Suprapubic skin (tissue), 4 donors: Measurements from ENCODE around the gene VAV2. TPM values are rescaled to one million over a fixed set of nuclear protein-coding genes. Genes with fewer than 3 reads are reported as not detected.
"Not testable (repeated sequence)": the region's sequence is repeated elsewhere in the genome, so short reads cannot be mapped to it uniquely, and the experiment has no call there.

ENCODE experiments used
- DNase-seq, 2 donors: peaks; one replicate each; pipeline ENCODE4 v3.0.0-alpha.2; 2019; ENCODE audit warnings: low spot score in 2 of 2
- H3K27ac ChIP-seq: fragments of 200-600 bp; sonication (generic); one replicate; pipeline ENCODE4 v1.5.1; 2019
- H3K27me3 ChIP-seq: fragments of 200-600 bp; sonication (generic); one replicate; pipeline ENCODE4 v1.5.1; 2019
- H3K36me3 ChIP-seq: fragments of 200-600 bp; sonication (generic); one replicate; pipeline ENCODE4 v1.5.1; 2019
- H3K4me1 ChIP-seq: fragments of 200-600 bp; sonication (generic); one replicate; pipeline ENCODE4 v1.5.1; 2019
- H3K4me3 ChIP-seq: fragments of 200-600 bp; sonication (generic); one replicate; pipeline ENCODE4 v1.5.1; 2019; ENCODE audit warnings: mild to moderate bottlenecking
- H3K9me3 ChIP-seq: fragments of 200-600 bp; sonication (generic); one replicate; pipeline ENCODE4 v1.5.1; 2019
- CTCF ChIP-seq, 2 donors: fragments of 200-600 bp in 1 of 2; fragments of 450-650 bp in 1 of 2; sonication (generic) in 1 of 2; IDR thresholded peaks; one replicate each; pipeline ENCODE4 v1.5.1; 2016 to 2019; ENCODE audit warnings: antibody characterized with exemption in 2 of 2, mild to moderate bottlenecking in 1 of 2, moderate library complexity in 1 of 2
- EP300 ChIP-seq: sonication (generic); formaldehyde crosslinking; IDR thresholded peaks from one replicate; pipeline ENCODE4 v1.6.1; 2017; ENCODE audit warnings: antibody characterized with exemption
- POLR2A ChIP-seq, 2 donors: fragments of 450-650 bp; IDR thresholded peaks; one replicate each; pipeline ENCODE4 v1.6.1; 2017; ENCODE audit warnings: antibody characterized with exemption in 2 of 2, mild to moderate bottlenecking in 2 of 2, moderate library complexity in 2 of 2
- POLR2AphosphoS5 ChIP-seq, 3 donors: sonication (generic); formaldehyde crosslinking; IDR thresholded peaks; one replicate each; pipeline ENCODE4 v1.6.1; 2017; ENCODE audit warnings: antibody characterized with exemption in 3 of 3
- WGBS: methylation state at CpG from one replicate; pipeline ENCODE4 v1.1.5; 2018; 5-methylcytosine and 5-hydroxymethylcytosine counted together
- total RNA-seq, 4 donors: library from RNA; depleted of rRNA; stranded (reverse); fragments of >200 nt; gene quantifications; one replicate each; pipeline ENCODE4 v1.1.0, GENCODE V29; 2016

VAV2 gene
- total RNA-seq, 4 donors from 2014 or later, result 5.2 to 10.3 (median 6.4) TPM

- WGBS, result 57% methylated on average over 5 of the region's 7 CpGs
- Histone ChIP-seq H3K36me3 (no peaks in the 10 kb centered on the region), H3K4me3 (no peak overlapping the region), H3K27me3 (no peaks in the 10 kb centered on the region), H3K4me1 (no peaks in the 10 kb centered on the region), H3K9me3 (no peaks in the 10 kb centered on the region), H3K27ac (no peak overlapping the region)
- no peak for TF ChIP-seq POLR2AphosphoS5 (IDR thresholded peaks at IDR 0.05)
- no peak for TF ChIP-seq POLR2A (IDR thresholded peaks at IDR 0.05)
- no peak for TF ChIP-seq EP300
- no peak for TF ChIP-seq CTCF (IDR thresholded peaks at IDR 0.05)
- DNase-seq, result no peak
Measured at GRCh38 chr9:133897675-133898074, 94.4 kb downstream of the VAV2 start.

- 93% methylated on average over 13 of the region's 13 CpGs for WGBS
- H3K27ac ChIP-seq, H3K9me3 ChIP-seq, H3K27me3 ChIP-seq, H3K4me1 ChIP-seq, DNase-seq, H3K36me3 ChIP-seq, H3K4me3 ChIP-seq: not testable (repeated sequence)
Measured at GRCh38 chr9:133896007-133896406, 96.1 kb downstream of the VAV2 start.

GRCh38 chr9:133895335-133895734 lies 96.8 kb downstream of the VAV2 start:
- no peaks in the 10 kb centered on the region for H3K9me3 ChIP-seq
- H3K27ac ChIP-seq, result no peak overlapping the region
- no peak for DNase-seq
- TF ChIP-seq POLR2A (IDR thresholded peaks at IDR 0.05) (no peak), CTCF (IDR thresholded peaks at IDR 0.05) (no peak), EP300 (no peak), POLR2AphosphoS5 (IDR thresholded peaks at IDR 0.05) (no peak)
- no peaks in the 10 kb centered on the region for H3K36me3 ChIP-seq
- H3K27me3 ChIP-seq, result no peaks in the 10 kb centered on the region
- 86% methylated on average over 11 of the region's 11 CpGs for WGBS
- no peaks in the 10 kb centered on the region for H3K4me1 ChIP-seq
- no peak overlapping the region for H3K4me3 ChIP-seq

GRCh38 chr9:133894377-133895321 lies 97.5 kb downstream of the VAV2 start:
- WGBS, result 97% methylated on average over 18 of the region's 24 CpGs
- TF ChIP-seq EP300 (no peak), POLR2A (IDR thresholded peaks at IDR 0.05) (no peak), CTCF (IDR thresholded peaks at IDR 0.05) (no peak), POLR2AphosphoS5 (IDR thresholded peaks at IDR 0.05) (no peak)
- H3K4me3 ChIP-seq, result no peak overlapping the region
- H3K36me3 ChIP-seq, result no peaks in the 10 kb centered on the region
- no peak for DNase-seq
- H3K9me3 ChIP-seq, result no peaks in the 10 kb centered on the region
- H3K27ac ChIP-seq, result no peak overlapping the region
- H3K27me3 ChIP-seq, result no peaks in the 10 kb centered on the region
- H3K4me1 ChIP-seq, result no peaks in the 10 kb centered on the region

GRCh38 chr9:133893191-133893994 lies 98.7 kb downstream of the VAV2 start:
- Histone ChIP-seq H3K27ac (no peak overlapping the region), H3K27me3 (no peaks in the 10 kb centered on the region), H3K4me3 (no peak overlapping the region), H3K9me3 (no peaks in the 10 kb centered on the region), H3K4me1 (peaks cover 5% of the 10 kb centered on the region), H3K36me3 (no peaks in the 10 kb centered on the region)
- TF ChIP-seq POLR2AphosphoS5 (IDR thresholded peaks at IDR 0.05), result no peak
- no peak for TF ChIP-seq CTCF (IDR thresholded peaks at IDR 0.05)
- TF ChIP-seq EP300, result no peak
- TF ChIP-seq POLR2A (IDR thresholded peaks at IDR 0.05), result no peak
- no peak for DNase-seq
- WGBS, result 93% methylated on average over 32 of the region's 40 CpGs
